NCI-H2107 treated with DMSO at 0.1 percent for 48 hours (cell line): ENCODE measurements around the gene C22orf31.
"Not testable (repeated sequence)": the region's sequence is repeated elsewhere in the genome, so short reads cannot be mapped to it uniquely, and the experiment has no call there.

Source experiments
- DNase-seq: peaks from one replicate; lab custom pipeline; 2025; ENCODE audit not compliant: unreplicated experiment; lab: John Stamatoyannopoulos, UW

C22orf31 gene

DNA sequence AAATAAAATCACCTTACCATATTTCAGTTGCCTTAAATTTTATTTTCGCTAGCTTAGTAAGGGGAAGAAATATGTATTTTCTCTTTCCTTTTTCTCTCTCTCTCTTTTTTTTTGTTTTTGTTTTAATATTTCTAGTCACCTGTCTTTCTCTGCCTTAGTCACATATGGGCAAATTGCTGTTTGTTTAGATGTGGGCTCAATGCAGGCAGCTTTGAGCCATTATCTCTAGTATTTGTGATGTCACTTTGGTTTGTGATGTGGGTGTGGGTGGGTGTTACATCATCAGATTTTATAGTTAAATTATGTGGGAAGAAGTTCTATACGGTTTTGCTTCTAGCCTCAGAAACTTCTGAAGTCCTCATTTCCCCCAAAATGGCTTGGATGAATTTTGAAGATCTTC lies at the start of gene C22orf31:
C22orf31 (minus strand) TSS at position 59 of the 400 bp plus-strand sequence; CDS start at position 20, 39 bp downstream.
- no peak for DNase-seq

- DNase-seq, result no peak
Measured at GRCh38 chr22:29110946-29111345, 49.3 kb upstream of the C22orf31 start.

- DNase-seq, result no peak
Measured at GRCh38 chr22:29109822-29110221, 48.2 kb upstream of the C22orf31 start.

DNA sequence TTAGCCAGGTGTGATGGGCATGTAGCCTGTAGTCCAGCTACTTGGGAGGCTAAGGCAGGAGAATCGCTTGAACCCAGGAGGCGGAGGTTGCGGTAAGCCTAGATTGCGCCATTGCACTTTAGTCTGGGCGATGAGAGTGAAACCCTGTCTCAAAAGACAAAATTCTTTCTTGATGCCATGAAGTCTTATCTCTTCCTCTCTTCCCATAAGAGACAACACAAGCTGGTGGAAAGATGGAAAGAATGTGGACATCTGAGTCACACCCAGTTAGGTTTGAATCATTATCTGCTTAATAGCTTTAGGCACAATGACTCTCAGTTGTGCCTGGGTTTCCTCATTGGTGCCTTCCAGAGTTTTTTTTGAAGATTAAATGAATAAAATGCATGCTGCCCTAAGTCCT lies 46.5 kb upstream of the C22orf31 start:
- no peak for DNase-seq

- DNase-seq, result no peak
Measured at GRCh38 chr22:29106839-29107238, 45.2 kb upstream of the C22orf31 start.

- no peak for DNase-seq
Measured at GRCh38 chr22:29105468-29105867, 43.8 kb upstream of the C22orf31 start.

DNA sequence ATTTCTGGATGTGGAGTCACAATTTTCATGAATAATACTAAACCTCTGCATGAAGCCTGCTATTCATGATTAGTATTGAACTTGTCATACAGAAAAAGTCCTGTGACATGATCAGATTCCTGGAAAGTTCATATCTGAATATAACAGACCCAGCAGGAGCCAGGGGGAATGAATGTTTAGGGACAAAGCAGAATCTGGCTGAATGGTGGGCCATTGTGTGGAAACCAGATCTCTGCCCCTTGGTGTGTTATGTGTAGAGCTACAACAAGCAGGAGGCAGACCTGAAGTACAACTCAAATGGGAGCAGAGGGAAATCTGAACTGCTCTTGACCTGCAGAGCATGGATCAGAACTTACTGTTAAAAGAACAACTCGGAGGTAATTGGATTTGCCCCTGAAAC lies 41.5 kb upstream of the C22orf31 start:
- no peak for DNase-seq

DNA sequence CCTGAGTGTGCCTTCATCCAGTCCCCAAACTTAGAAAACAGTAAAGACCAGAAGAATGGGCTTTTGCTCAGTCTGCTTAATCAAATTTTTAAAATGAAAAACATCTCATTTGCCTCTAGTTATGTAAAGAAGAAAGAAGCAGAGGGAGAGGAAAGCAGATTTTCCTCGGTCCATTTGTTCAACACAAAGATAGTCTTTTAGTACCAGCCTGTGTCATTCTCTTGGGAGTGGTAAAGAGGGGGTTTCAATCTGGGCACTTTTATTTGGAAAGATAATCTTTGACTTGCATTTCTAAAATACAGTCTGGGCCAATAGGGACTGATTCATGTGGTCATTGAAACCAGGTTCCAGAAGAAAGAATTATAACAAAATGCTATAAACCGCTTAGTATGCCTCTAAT lies 40.7 kb upstream of the C22orf31 start:
- no peak for DNase-seq

DNA sequence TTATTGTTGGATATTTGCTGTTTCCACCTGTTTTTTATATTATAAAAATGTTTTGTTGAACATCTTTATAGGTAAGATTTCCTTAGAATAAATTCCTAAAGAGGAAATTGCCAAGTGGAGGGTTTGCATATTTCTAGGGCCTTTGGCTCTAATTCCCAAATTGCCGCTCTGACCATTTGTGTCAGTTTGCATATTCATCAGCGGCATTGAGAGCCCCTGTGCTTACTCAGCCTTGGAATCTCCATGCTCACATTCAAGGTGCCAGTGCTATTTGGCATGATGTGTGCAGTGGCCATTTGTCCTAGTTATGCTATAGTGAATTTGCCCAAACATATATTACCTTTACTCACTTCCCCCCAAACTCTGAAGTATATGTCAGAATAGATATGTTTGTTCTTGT lies 36.7 kb upstream of the C22orf31 start:
- no peak for DNase-seq

DNA sequence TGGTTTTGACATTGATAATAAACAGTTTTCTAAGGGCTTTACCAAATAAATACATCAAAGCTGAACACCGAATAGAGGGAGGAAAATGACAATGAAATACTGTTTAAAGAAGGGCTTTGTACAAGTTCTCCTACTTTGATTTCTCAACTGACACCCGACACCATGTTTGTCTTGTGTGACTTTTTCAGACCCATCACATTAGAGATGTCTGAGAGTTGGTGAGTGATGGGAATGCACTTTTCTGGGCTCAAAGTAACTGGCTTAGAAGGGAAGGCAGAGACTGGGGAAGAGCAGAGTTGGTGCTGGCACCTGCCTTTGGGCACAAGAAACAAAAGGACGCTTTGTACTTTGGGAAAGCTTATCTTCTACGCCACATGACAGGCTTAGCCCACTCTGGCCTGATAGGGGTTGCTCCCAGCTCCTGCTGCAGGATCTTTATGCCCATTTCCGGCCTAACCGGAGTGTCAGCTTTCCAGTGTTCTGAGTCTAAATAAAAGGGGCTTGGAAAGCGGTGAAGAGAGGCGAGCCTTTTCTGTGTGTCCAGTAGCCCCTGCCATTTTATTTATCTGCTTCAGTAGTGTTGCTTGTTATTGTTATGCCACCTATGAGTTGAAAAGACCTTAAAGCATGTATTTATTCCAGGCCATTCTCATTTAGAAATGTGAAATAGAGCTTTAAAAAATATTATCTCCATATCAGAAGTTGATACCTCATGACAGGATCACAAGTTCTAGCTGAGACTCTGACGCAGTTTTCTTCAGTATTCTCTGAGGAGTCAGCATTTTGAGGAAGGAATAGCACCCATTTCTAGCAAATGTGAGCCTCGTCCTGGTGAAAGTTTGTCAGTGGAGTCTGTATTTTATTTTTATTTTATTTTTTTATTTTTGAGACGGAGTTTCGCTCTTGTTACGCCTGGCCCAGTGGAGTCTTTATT lies 35.4 kb upstream of the C22orf31 start:
- DNase-seq, result peak; percentile 8

GRCh38 chr22:29095459-29095858 lies 33.8 kb upstream of the C22orf31 start:
- no peak for DNase-seq

- DNase-seq, result no peak
Measured at GRCh38 chr22:29093501-29094300, 32.1 kb upstream of the C22orf31 start.

DNA sequence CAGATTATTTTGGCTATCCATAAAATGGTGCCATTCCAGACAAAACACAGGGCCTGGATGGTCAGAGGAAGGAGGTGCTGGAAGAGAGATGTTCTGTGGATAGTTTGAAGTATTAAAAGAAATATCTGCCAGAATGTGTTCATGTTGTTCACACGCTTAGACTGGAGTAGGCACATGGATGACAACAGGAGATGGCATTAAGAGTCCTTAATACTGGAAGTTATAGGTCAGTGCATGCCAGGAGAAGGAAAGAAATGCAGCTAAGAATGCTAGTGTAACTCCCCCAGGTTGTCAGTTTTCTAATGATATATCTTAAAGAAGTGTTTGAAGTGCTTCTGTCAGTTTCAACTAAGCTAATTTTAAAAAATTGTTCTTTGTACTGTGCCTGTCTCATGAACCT lies 31.4 kb upstream of the C22orf31 start:
- DNase-seq, result no peak

DNA sequence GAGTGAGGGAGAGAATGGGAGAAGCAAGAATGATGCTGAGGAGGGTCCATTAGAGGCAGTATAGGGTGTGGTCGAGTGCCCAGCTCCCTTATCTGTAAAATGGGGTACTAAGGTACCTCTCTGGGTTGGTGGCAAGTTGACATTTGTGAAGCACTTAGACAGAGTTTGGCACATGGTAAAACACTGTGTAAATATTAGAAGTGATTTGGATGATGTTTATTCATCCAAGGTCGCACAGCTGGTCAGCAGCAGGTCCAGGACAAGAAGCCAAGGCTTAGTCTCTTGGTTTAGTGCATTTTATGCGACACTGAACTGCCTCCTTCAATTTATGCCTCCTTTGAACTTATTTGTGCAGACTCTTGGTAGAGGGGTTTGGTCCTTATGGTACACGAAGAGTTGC lies 30.6 kb upstream of the C22orf31 start:
- DNase-seq, result no peak

DNA sequence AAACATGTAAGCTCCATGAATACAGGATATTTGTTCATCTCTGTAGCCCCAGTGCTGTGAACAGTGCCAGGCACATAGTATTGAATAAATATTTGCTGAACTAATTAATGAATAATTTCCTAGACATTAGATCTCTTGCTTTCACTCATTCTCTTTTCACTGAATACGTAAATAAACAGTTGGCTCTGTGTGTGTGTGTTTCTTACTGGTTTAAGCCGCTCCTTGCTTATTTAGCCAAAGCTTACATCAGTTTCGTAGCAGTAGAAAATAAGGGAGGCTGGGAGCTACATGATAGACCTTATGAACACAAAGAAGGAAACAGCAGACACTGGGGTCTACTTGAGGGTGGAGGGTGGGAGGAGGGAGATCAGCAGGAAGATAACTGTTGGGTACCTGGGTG lies 28.4 kb upstream of the C22orf31 start:
- no peak for DNase-seq

DNA sequence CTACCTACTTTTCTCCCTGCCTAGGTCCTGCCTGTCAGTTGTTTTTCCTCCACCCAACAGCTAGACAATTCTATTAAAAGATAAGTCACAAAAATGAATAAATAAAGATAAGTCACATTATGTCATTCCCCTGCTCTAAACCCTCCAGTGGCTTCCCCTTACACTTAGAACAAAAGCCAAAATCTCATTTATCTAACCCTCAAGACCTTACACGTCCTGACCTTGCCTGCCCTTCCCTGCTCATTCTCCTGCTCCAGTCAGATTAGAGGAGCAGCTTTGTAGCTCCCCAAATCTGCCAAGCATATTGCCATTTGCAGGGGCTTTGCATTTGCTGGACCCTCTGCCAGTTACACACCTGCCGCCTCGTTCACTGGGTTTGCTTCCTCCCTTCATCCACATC lies 27.9 kb upstream of the C22orf31 start:
- no peak for DNase-seq

DNA sequence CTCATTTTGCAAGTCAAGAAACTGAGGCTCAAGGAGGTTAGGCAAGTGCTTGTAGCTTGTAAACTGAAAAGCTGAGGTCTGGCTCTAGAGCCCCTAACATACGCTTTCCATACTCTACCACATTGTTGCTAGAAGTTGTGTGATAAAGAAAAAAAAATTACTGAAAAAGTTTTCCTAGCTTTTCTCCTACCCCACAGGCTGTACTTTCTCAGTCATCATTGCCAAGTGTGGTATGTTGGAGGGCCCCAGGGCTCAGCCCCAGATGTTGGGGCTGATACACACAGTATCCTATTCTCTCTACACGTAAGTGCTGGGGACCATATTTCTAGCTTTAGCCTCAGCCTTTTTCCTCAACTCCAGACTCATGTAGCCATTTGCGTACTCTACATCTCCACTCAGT lies 27.2 kb upstream of the C22orf31 start:
- DNase-seq, result no peak

DNA sequence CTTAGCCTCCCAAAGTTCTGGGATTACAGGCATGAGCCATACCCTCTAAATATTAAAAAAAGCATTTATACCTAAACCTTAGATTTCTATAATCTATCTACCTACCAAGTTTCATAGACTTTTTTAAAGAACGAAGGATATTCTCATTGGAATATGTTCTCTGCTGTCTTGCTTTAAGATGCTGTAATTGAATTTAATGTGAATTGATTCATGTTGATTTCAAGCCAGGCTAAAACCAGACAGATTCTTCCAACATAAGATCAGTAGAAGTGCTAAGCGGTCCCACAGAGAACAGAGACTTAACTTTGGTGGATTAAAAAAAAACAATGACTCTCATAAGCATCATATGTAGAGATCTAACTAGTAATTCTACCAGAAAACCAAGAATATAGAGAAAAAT lies 25.4 kb upstream of the C22orf31 start:
- no peak for DNase-seq

GRCh38 chr22:29083933-29084591 lies 22.4 kb upstream of the C22orf31 start:
- DNase-seq, result no peak

GRCh38 chr22:29083576-29083932 lies 21.9 kb upstream of the C22orf31 start:
- DNase-seq, result not testable (repeated sequence)

DNA sequence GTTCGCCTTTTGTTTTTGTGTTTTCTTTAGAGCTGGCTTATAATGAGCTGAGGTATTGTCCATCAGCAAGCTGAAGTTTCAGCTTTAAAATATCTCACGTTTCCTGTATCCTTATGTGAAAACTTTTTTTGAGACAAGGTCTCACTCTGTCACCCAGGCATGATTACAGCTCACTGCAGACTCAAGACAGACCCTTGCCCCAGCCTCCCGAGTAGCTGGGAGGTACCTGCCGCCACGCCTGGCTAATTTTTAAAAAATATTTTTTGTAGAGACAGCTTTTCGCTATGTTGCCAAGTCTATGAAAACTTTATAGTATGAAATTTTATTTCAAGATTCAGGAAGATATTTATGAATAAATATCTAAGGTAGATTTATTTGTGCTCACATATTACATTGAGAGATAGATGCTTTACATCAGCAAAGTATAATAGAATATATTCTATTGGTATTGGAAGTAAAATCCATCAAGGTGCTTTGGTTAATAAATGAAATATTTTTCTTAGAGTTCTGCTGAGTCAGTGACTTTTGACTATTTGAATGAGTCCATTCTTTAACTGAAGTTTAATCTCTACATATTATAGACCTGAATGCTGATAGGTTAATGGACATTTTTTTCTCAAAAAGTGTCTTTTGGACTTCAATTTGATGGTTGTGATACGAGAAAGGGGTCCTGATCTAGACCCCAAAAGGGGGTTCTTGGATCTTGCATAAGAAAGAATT lies 21.4 kb upstream of the C22orf31 start:
- no peak for DNase-seq
